ENCODE data around the gene DCLRE1B.

DCLRE1B gene

DNA sequence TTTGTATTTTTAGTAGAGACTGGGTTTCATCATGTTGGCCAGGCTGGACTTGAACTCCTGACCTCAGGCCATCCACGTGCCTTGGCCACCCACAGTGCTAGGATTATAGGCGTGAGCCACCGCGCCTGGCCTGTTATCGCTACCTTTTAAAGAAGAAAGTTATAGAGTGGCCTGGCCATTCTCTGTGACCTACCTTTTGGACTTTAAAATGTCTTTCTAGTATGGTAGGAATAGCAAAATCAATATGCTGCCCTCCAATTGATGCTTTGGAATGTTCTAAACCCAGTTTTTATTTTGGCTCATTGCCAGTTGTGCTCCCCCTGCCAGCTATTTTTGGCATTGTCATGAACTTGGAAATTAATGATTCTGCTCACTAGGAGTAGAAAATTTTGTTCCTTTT, 43.9 kb downstream of the DCLRE1B start:
- Histone ChIP-seq H3K79me2 (ENCODE audit: low read length) (peaks cover 45% of the 10 kb centered on the region), H4K20me1 (ENCODE audit: insufficient read depth, low read length) (peaks cover 13% of the 10 kb centered on the region; the same call in 1 of the 2 replicates), H3K4me1 (ENCODE audit: low read length) (no peaks in the 10 kb centered on the region), H3K9me3 (ENCODE audit: insufficient read depth, low read length) (no peaks in the 10 kb centered on the region), H3K27me3 (ENCODE audit: low read depth, low read length) (no peaks in the 10 kb centered on the region), H3K4me3 (ENCODE audit: low read length) (no peak overlapping the region), H3K36me3 (replicated peaks; ENCODE audit: low read depth, low read length) (no peaks in the 10 kb centered on the region), H3K4me2 (ENCODE audit: low read length) (no peak overlapping the region), H3K27ac (ENCODE audit: low read length) (no peak overlapping the region), H3K9ac (ENCODE audit: low read length) (no peak overlapping the region), H2AFZ (ENCODE audit: low read depth, low read length) (no peak overlapping the region)
- TF ChIP-seq, protein P1, sequence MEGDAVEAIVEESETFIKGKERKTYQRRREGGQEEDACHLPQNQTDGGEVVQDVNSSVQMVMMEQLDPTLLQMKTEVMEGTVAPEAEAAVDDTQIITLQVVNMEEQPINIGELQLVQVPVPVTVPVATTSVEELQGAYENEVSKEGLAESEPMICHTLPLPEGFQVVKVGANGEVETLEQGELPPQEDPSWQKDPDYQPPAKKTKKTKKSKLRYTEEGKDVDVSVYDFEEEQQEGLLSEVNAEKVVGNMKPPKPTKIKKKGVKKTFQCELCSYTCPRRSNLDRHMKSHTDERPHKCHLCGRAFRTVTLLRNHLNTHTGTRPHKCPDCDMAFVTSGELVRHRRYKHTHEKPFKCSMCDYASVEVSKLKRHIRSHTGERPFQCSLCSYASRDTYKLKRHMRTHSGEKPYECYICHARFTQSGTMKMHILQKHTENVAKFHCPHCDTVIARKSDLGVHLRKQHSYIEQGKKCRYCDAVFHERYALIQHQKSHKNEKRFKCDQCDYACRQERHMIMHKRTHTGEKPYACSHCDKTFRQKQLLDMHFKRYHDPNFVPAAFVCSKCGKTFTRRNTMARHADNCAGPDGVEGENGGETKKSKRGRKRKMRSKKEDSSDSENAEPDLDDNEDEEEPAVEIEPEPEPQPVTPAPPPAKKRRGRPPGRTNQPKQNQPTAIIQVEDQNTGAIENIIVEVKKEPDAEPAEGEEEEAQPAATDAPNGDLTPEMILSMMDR (IDR thresholded peaks at IDR 0.05; ENCODE audit: low read depth, low read length): peak; percentile 10; the same call in 1 of the 2 replicates
- no peak for TF ChIP-seq EZH2phosphoT487 (IDR thresholded peaks at IDR 0.05; ENCODE audit: low read depth)

DNA sequence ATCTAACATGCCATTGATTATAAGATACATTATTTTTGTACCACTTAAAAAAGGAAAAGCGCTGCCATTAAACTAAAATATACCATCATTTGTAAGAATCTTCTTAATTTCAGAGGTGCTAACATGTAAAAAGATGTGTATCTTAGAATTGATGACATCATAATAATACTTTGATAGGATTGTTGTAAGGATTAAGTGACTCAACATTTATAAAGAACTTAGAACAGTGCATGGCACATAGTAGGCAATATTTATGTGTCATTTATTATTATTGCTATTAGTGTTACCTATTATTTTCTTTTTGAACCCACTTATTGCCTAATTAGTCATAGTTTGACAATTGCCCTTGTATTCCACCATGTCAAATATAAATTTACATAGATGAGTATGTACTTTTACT, 45.8 kb downstream of the DCLRE1B start:
- Histone ChIP-seq H3K4me1 (ENCODE audit: low read length) (no peaks in the 10 kb centered on the region), H3K27me3 (ENCODE audit: low read depth, low read length) (no peaks in the 10 kb centered on the region), H3K9ac (ENCODE audit: low read length) (no peak overlapping the region), H4K20me1 (ENCODE audit: insufficient read depth, low read length) (peaks cover 13% of the 10 kb centered on the region; the same call in 1 of the 2 replicates), H3K4me3 (ENCODE audit: low read length) (no peak overlapping the region), H3K36me3 (replicated peaks; ENCODE audit: low read depth, low read length) (no peaks in the 10 kb centered on the region), H2AFZ (ENCODE audit: low read depth, low read length) (no peak overlapping the region), H3K79me2 (ENCODE audit: low read length) (peaks cover 36% of the 10 kb centered on the region), H3K9me3 (ENCODE audit: insufficient read depth, low read length) (no peaks in the 10 kb centered on the region), H3K4me2 (ENCODE audit: low read length) (no peak overlapping the region), H3K27ac (ENCODE audit: low read length) (no peak overlapping the region)
- TF ChIP-seq, protein P1 (IDR thresholded peaks at IDR 0.05; ENCODE audit: low read depth, low read length): no peak
- no peak for TF ChIP-seq EZH2phosphoT487 (IDR thresholded peaks at IDR 0.05; ENCODE audit: low read depth)

DNA sequence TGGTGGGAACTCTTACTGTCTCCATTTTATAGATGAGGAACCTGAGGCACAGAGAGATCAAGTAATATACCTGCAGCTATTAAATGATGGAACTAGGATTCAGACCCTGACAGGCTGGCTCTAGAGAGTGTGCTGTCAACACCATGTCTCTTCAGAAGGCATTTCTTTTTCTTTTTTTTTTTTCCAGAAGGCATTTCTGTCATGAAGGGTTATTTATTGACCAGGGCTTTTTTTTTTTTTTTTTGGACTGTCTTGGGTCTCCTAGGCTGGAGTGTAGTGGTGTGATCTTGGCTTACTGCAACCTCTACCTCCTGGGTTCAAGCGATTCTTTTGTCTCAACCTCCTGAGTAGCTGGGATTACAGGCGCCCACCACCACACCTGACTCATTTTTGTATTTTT, 46.6 kb downstream of the DCLRE1B start:
- Histone ChIP-seq H3K9ac (ENCODE audit: low read length) (no peak overlapping the region), H3K4me3 (ENCODE audit: low read length) (no peak overlapping the region), H3K9me3 (ENCODE audit: insufficient read depth, low read length) (no peaks in the 10 kb centered on the region), H4K20me1 (ENCODE audit: insufficient read depth, low read length) (peaks cover 8% of the 10 kb centered on the region; the same call in 1 of the 2 replicates), H3K4me1 (ENCODE audit: low read length) (no peaks in the 10 kb centered on the region), H3K36me3 (replicated peaks; ENCODE audit: low read depth, low read length) (no peaks in the 10 kb centered on the region), H3K27ac (ENCODE audit: low read length) (no peak overlapping the region), H2AFZ (ENCODE audit: low read depth, low read length) (no peak overlapping the region), H3K79me2 (ENCODE audit: low read length) (peaks cover 28% of the 10 kb centered on the region), H3K4me2 (ENCODE audit: low read length) (no peak overlapping the region), H3K27me3 (ENCODE audit: low read depth, low read length) (no peaks in the 10 kb centered on the region)
- TF ChIP-seq, protein P1 (IDR thresholded peaks at IDR 0.05; ENCODE audit: low read depth, low read length): no peak
- TF ChIP-seq EZH2phosphoT487 (IDR thresholded peaks at IDR 0.05; ENCODE audit: low read depth): no peak

DNA sequence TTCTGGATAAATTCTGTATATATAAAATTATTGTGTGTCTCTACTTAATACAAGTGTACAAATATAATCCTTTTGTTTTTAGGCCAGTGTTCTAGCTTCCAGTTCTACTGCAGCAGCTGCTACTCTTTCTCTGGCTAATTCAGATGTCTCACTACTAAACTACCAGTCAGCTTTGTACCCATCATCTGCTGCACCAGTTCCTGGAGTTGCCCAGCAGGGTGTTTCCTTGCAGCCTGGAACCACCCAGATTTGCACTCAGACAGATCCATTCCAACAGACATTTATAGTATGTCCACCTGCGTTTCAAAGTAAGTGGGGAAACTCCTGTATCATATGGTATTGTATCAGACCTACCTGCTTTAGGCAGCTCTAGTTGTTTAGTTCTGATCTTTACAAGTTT, 52.9 kb downstream of the DCLRE1B start:
- no peaks in the 10 kb centered on the region for H3K4me1 ChIP-seq (ENCODE audit: low read length)
- no peaks in the 10 kb centered on the region for H4K20me1 ChIP-seq (ENCODE audit: insufficient read depth, low read length)
- H3K9ac ChIP-seq (ENCODE audit: low read length): no peak overlapping the region
- H3K36me3 ChIP-seq (replicated peaks; ENCODE audit: low read depth, low read length): peaks cover 5% of the 10 kb centered on the region
- H3K27me3 ChIP-seq (ENCODE audit: low read depth, low read length): no peaks in the 10 kb centered on the region
- H2AFZ ChIP-seq (ENCODE audit: low read depth, low read length): no peak overlapping the region
- H3K27ac ChIP-seq (ENCODE audit: low read length): no peak overlapping the region
- TF ChIP-seq, protein P1 (IDR thresholded peaks at IDR 0.05; ENCODE audit: low read depth, low read length): no peak
- no peak for TF ChIP-seq EZH2phosphoT487 (IDR thresholded peaks at IDR 0.05; ENCODE audit: low read depth)
- H3K4me2 ChIP-seq (ENCODE audit: low read length): no peak overlapping the region
- no peaks in the 10 kb centered on the region for H3K79me2 ChIP-seq (ENCODE audit: low read length)
- no peaks in the 10 kb centered on the region for H3K9me3 ChIP-seq (ENCODE audit: insufficient read depth, low read length)
- no peak overlapping the region for H3K4me3 ChIP-seq (ENCODE audit: low read length)
